Measurements from ENCODE around the gene KAZN. TPM values are rescaled to one million over a fixed set of nuclear protein-coding genes. Genes with fewer than 3 reads are reported as not detected.

Gene KAZN
- total and polyA plus RNA-seq, 12 donors = 1.1 to 6.5 (median 1.9) TPM

- DNase-seq (no peak), ATAC-seq (no peak)
- intact Hi-C loops (cut with DNase I) = loop anchor here in 1 of 10 donors (2.0 kb wide), 1 partner anchor 20 kb away; no protein-coding TSS in a partner anchor
- TF ChIP-seq CTCF (IDR thresholded peaks at IDR 0.05) = no peak
- H3K27ac ChIP-seq = no peak overlapping the region
- no peaks in the 10 kb centered on the region for H3K4me1 ChIP-seq
- peaks cover 0 to 15% (median 6%) of the 10 kb centered on the region in 11 donors for H3K9me3 ChIP-seq
- peaks cover 0 to 5% (median 0%) of the 10 kb centered on the region in 7 donors for H3K27me3 ChIP-seq
- 57 to 59% methylated on average over 9 of the region's 9 CpGs for WGBS, 2 donors
- H3K4me3 ChIP-seq = no peak overlapping the region
- H3K36me3 ChIP-seq = no peaks in the 10 kb centered on the region
Observed at GRCh38 chr1:14648896-14649855, 50.7 kb downstream of the KAZN start.

GRCh38 chr1:14649976-14650375 is 51.5 kb downstream of the KAZN start:
- ATAC-seq = no peak
- Histone ChIP-seq H3K4me3 (no peak overlapping the region), H3K36me3 (no peaks in the 10 kb centered on the region), H3K4me1 (no peaks in the 10 kb centered on the region), H3K9me3 (peaks cover 0 to 9% (median 4%) of the 10 kb centered on the region in 11 donors), H3K27me3 (peaks cover 0 to 5% (median 0%) of the 10 kb centered on the region in 7 donors), H3K27ac (no peak overlapping the region)
- TF ChIP-seq CTCF (IDR thresholded peaks at IDR 0.05) = no peak
- WGBS, 2 donors = 93 to 97% methylated on average over 1 of the region's 1 CpG
- intact Hi-C loops (cut with DNase I) = loop anchor here in 1 of 10 donors (2.0 kb wide), 1 partner anchor 21 kb away; no protein-coding TSS in a partner anchor
- DNase-seq = no peak

GRCh38 chr1:14650951-14651350 is 52.5 kb downstream of the KAZN start:
- 61 to 66% methylated on average over 3 of the region's 3 CpGs for WGBS, 2 donors
- no peak for ATAC-seq

More at GRCh38 chr1:14650951-14651350, 52.5 kb downstream of the KAZN start:
- H3K4me3 ChIP-seq = no peak overlapping the region
- H3K9me3 ChIP-seq = no peaks in the 10 kb centered on the region
- peaks cover 0 to 11% (median 0%) of the 10 kb centered on the region in 7 donors for H3K27me3 ChIP-seq
- no peak for DNase-seq
- H3K27ac ChIP-seq = no peak overlapping the region
- H3K36me3 ChIP-seq = no peaks in the 10 kb centered on the region
- H3K4me1 ChIP-seq = no peaks in the 10 kb centered on the region
- TF ChIP-seq CTCF (IDR thresholded peaks at IDR 0.05) = no peak
- intact Hi-C loops (cut with DNase I) = no loop called here
